Colonic mucosa (tissue), 4 donors: ENCODE measurements around the gene ST8SIA2. TPM values are rescaled to one million over a fixed set of nuclear protein-coding genes. Genes with fewer than 3 reads are reported as not detected.

Experiments used
- DNase-seq: peaks from one replicate; pipeline ENCODE4 v3.0.0-alpha.2; 2020
- H3K27ac ChIP-seq: fragments of 200-600 bp; one replicate; pipeline ENCODE4 v1.8.0; 2021
- H3K27me3 ChIP-seq: fragments of 200-600 bp; one replicate; pipeline ENCODE4 v1.8.0; 2021
- H3K36me3 ChIP-seq: fragments of 200-600 bp; one replicate; pipeline ENCODE4 v1.8.0; 2021
- H3K4me1 ChIP-seq: fragments of 200-600 bp; one replicate; pipeline ENCODE4 v1.8.0; 2021; ENCODE audit warnings: mild to moderate bottlenecking
- H3K4me3 ChIP-seq: fragments of 200-600 bp; one replicate; pipeline ENCODE4 v1.8.0; 2021
- H3K9ac ChIP-seq, 2 donors: one replicate each; pipeline ENCODE4 v1.7.0; 2013; ENCODE audit warnings: control low read depth in 2 of 2, low read depth in 2 of 2, low read length in 2 of 2
- H3K9me3 ChIP-seq: fragments of 200-600 bp; one replicate; pipeline ENCODE4 v1.8.0; 2021
- CTCF ChIP-seq: fragments of 200-600 bp; IDR thresholded peaks from one replicate; pipeline ENCODE4 v1.8.0; 2022; ENCODE audit warnings: antibody characterized with exemption, mild to moderate bottlenecking
- intact Hi-C: fragments of 100-400 bp; cut with DNase I; formaldehyde crosslinking; loops from one replicate; pipeline ENCODE4 v1.14.1; 2022
- total RNA-seq, 2 donors: library from RNA; stranded (reverse); fragmentation: NEBNext Ultra II Directional in 1 of 2; extraction: Animal tissue kit (Norgen Biotek cat#: 25700) in 1 of 2; gene quantifications; one replicate each; pipeline ENCODE4 v1.2.1, GENCODE V29; 2021
- donor health status: healthy.
- donor health status: DM: no; HTN: no; CAD: no.
- donor health status: DM: no; HTN: no; CAD: no.

ST8SIA2 gene
- under 1 TPM; 0.25 to 0.42 TPM for total RNA-seq

DNA sequence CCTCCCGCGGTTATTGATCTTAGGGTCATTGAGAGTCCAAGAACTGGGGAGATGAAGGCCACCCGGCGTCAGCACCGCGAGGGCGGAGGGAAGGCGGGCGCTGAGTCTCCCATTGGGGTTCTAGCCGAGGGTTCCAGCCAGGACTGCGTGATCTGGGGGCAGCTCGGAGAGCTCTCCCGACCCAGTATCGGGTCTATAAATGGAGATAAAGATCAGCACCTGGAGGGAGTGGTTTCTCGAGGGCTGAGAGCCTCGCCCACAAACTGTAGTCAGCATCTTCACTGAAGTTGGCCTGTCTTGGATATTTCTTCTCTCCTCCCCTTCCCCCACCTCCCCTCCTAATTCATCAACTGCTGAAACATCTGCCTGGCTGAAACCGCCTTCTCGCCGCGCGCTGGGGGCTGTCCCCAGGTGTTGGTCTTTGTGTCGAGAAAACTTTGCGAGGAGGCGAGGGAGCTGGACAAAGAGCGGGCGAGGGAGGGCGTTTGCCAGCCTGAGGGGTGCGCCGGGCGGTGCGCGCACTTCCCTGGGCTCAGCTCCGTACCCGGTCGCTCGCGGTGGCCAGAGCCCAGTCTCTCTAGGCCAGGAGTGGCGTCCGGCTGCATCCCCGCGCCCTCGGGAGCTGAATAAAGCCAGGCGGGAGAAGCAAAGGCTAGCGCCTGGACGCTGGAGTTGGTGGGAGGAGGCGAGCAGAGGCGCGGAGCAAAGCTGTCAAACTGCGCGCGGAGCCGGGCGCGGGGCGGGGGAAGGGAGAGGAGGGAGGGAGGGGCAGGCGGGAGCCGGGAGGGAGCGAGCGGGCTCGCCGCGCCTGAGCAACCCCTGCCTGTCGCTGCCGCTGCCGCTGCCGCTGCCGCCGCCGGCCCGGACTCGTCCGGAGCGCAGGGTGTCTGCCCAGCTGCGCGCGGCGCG, at the start of gene ST8SIA2:
Gene ST8SIA2, plus strand, starts transcription at position 811 of the 909 bp plus-strand sequence. CDS start 184 bp downstream, outside the sequence.
- H3K4me1 ChIP-seq, result no peaks in the 10 kb centered on the region
- H3K4me3 ChIP-seq, result peak within 1 kb of the TSS; percentile 20
- no peaks in the 10 kb centered on the region for H3K9me3 ChIP-seq
- no peaks in the 10 kb centered on the region for H3K36me3 ChIP-seq
- H3K27ac ChIP-seq, result no peak within 1 kb of the TSS
- H3K27me3 ChIP-seq, result peaks cover 56% of the 10 kb centered on the region
- peak; percentile 27 for DNase-seq
- intact Hi-C loops, result loop anchor here (10.0 kb wide), 1 partner anchor 321 kb away; no protein-coding TSS in a partner anchor
- TF ChIP-seq CTCF, result no peak
- no peak within 1 kb of the TSS for H3K9ac ChIP-seq

DNA sequence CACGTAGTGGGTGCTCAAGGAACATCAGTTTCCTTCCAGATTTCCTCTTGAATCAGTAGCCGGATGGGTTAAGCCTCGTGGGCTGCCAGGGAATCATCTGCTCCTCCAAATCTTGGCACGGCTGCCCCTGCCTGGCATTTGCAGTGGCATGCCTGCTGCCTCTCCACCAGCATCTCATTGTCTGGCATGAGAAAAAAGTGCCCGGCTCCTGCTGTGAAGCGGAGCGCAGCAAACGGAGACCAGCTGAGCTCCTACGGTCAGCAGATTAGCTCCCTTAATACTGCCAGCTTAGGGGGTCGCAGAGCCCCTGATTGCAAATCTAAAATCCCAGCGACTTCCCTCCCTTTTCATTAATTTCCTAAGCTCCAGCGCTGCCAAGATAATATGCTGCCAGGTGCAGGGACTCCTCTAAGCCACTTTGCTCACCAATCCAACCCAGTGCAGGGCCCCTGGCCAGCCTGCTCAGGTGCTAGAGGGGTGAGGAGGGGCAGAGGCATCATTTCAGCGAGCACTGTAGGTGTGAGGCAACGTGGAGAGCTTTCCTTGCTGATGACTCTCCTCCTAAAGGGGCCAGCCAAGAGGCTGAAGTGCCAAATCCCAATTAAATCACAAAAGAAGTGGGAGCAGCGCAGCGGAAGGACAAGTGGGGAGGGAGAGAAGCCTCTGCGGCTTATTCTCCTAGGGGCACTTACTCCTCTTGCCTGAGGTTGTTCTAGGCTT, 49.6 kb upstream of the ST8SIA2 start:
- TF ChIP-seq CTCF, result no peak
- Histone ChIP-seq H3K36me3 (no peaks in the 10 kb centered on the region), H3K4me3 (no peak overlapping the region), H3K9me3 (no peaks in the 10 kb centered on the region), H3K27me3 (no peaks in the 10 kb centered on the region), H3K4me1 (no peaks in the 10 kb centered on the region), H3K27ac (no peak overlapping the region), H3K9ac (no peak overlapping the region)
- intact Hi-C loops, result no loop called here
- DNase-seq, result no peak

GRCh38 chr15:92346063-92346462, 47.6 kb upstream of the ST8SIA2 start:
- no peak for DNase-seq
- Histone ChIP-seq H3K27me3 (no peaks in the 10 kb centered on the region), H3K27ac (no peak overlapping the region), H3K36me3 (no peaks in the 10 kb centered on the region), H3K9ac (no peak overlapping the region), H3K4me1 (no peaks in the 10 kb centered on the region), H3K9me3 (no peaks in the 10 kb centered on the region), H3K4me3 (no peak overlapping the region)
- no peak for TF ChIP-seq CTCF
- intact Hi-C loops, result no loop called here

DNA sequence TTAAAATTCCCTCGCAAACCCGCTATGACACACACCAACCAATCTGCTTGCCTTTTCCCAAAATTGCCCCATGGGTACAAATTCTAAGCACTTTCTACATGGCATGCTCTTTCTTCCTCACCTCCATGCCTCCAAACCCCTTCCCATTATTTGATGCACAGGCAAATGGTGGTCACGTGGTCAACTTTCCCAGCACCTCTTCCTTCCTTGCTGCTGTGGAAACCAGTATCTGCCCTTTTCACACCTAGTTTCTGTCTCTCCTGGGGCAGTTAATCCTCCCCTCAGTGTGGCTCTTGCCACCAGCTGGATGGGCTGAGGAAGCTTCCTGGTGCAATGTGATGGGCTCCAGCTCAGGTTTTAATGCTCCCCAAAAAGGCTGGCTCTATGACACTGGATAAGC, 38.4 kb upstream of the ST8SIA2 start:
- Histone ChIP-seq H3K27me3 (no peaks in the 10 kb centered on the region), H3K27ac (no peak overlapping the region), H3K9me3 (no peaks in the 10 kb centered on the region), H3K9ac (no peak overlapping the region), H3K4me3 (no peak overlapping the region), H3K36me3 (no peaks in the 10 kb centered on the region), H3K4me1 (no peaks in the 10 kb centered on the region)
- no peak for TF ChIP-seq CTCF
- no peak for DNase-seq
- intact Hi-C loops, result no loop called here

DNA sequence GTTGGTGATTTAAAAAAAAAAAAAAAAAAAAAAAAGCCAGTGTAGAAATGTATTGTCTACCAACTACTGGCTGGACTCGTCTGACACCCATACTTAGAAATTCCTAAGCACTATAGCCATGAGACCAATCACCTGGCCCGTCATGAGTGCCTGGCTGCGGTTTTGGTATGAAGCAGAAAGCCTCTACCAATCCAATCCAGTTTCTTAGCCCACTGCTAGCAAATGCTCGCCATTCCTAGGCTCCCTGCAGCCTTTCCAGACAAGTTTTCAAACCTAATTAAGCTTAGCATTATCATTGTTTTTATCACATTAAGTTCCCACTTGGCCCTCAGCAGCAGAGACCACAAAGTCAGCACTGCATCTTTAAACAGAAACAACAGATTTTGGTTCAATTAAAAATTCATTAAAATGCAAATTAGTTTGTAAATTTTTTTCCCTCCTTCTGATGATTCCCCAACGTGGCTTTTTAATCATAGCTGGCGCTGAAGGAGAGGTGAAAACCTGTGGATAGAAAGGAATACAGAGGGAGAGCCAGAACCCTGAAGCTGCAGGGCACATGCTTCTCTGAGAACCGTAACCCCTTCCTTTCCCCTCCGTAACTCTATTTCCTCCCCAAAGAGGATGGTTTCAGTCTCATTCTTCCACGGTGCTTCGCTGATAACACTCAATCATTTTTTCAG, 32.2 kb upstream of the ST8SIA2 start:
- H3K9me3 ChIP-seq, result no peaks in the 10 kb centered on the region
- intact Hi-C loops, result no loop called here
- no peak for TF ChIP-seq CTCF
- no peaks in the 10 kb centered on the region for H3K4me1 ChIP-seq
- no peak overlapping the region for H3K4me3 ChIP-seq
- H3K27me3 ChIP-seq, result no peaks in the 10 kb centered on the region
- H3K36me3 ChIP-seq, result no peaks in the 10 kb centered on the region
- no peak overlapping the region for H3K9ac ChIP-seq
- no peak for DNase-seq
- H3K27ac ChIP-seq, result no peak overlapping the region
